Endothelial cell of umbilical vein (primary cell): Measurements from ENCODE around the gene TOM1. TPM values are rescaled to one million over a fixed set of nuclear protein-coding genes. Genes with fewer than 3 reads are reported as not detected.

Experiments
- BruUV-seq: library from RNA; stranded (reverse); fragments of 400-500 nt; replicated peaks from 2 replicates; lab custom pipeline; 2021; lab: Mats Ljungman, UMichigan
- CTCF ChIA-PET: fragments of 300-600, 350-600 bp; sonication (Branson Sonifier 250); formaldehyde crosslinking; loops from one replicate; lab custom pipeline; 2021; ENCODE audit warnings: antibody characterized with exemption, inconsistent platforms; lab: Charles Lee
- POLR2A ChIA-PET: fragments of 300-600, 350-600 bp; sonication (Branson Sonifier 250); formaldehyde crosslinking; loops from one replicate; lab custom pipeline; 2021; ENCODE audit warnings: antibody characterized with exemption, inconsistent platforms; lab: Charles Lee
- DNase-seq: peaks from one replicate; pipeline ENCODE4 v3.0.0-alpha.2; 2011; ENCODE audit warnings: low read depth, low spot score
- FAIRE-seq: peaks from 2 replicates; lab custom pipeline; 2011; peaks lifted over from hg19 to GRCh38; lab: Jason Lieb, UNC
- H2AFZ ChIP-seq: 2 replicates; pipeline ENCODE4 v1.6.0; 2012; ENCODE audit warnings: low read depth, low read length, control low read depth, inconsistent platforms
- H3K27ac ChIP-seq: 2 replicates; pipeline ENCODE4 v1.5.1; 2011; ENCODE audit warnings: low read depth, mild to moderate bottlenecking, control low read depth, low read length, moderate library complexity; ENCODE audit not compliant: insufficient read depth
- H3K27me3 ChIP-seq, 2 experiments: 2 replicates each; pipeline versions ENCODE4 v1.6.0 to v1.6.1; 2011; ENCODE audit warnings: low read length in 2 of 2, mixed read lengths in 1 of 2; ENCODE audit not compliant: control insufficient read depth in 2 of 2, insufficient read depth in 2 of 2
- H3K36me3 ChIP-seq, 2 experiments: 2 replicates in 1 of 2; 3 replicates in 1 of 2; pipeline ENCODE4 v1.5.1; 2011; ENCODE audit warnings: low read length in 2 of 2, mild to moderate bottlenecking in 1 of 2, moderate library complexity in 1 of 2; ENCODE audit not compliant: control insufficient read depth in 2 of 2, insufficient read depth in 2 of 2; ENCODE audit errors: extremely low read depth in 1 of 2
- H3K4me1 ChIP-seq: 3 replicates; pipeline ENCODE4 v1.5.1; 2011; ENCODE audit warnings: mild to moderate bottlenecking, low read length; ENCODE audit not compliant: control insufficient read depth, insufficient read depth; ENCODE audit errors: extremely low read depth
- H3K4me2 ChIP-seq: 2 replicates; pipeline ENCODE4 v1.6.1; 2011; ENCODE audit warnings: low read length, control low read depth, mixed read lengths; ENCODE audit not compliant: insufficient read depth
- H3K4me3 ChIP-seq, 3 experiments: fragments of 200-600 bp in 1 of 3; sonication (generic), shearing (Covaris generic) in 1 of 3; replicated peaks in 1 of 3; 2 replicates each; pipeline ENCODE4 v1.5.1; 2011 to 2016; ENCODE audit warnings: control low read depth in 3 of 3, low read length in 3 of 3, mild to moderate bottlenecking in 2 of 3, inconsistent platforms in 1 of 3, low read depth in 1 of 3, moderate library complexity in 1 of 3; ENCODE audit not compliant: insufficient read depth in 1 of 3
- H3K79me2 ChIP-seq: 2 replicates; pipeline ENCODE4 v1.6.0; 2012; ENCODE audit warnings: low read length, inconsistent platforms; ENCODE audit not compliant: control insufficient read depth, insufficient read depth
- H3K9ac ChIP-seq: replicated peaks from 2 replicates; pipeline ENCODE3; 2011; ENCODE audit warnings: low read length, control low read depth; ENCODE audit not compliant: insufficient read depth; ENCODE audit errors: extremely low read depth
- H3K9me1 ChIP-seq: replicated peaks from 3 replicates; pipeline ENCODE4 v1.6.0; 2011; ENCODE audit warnings: mild to moderate bottlenecking, low read length; ENCODE audit not compliant: control insufficient read depth, insufficient read depth; ENCODE audit errors: extremely low read depth
- H3K9me3 ChIP-seq: replicated peaks from 2 replicates; pipeline ENCODE4 v1.5.1; 2012; ENCODE audit warnings: low read length, inconsistent platforms; ENCODE audit not compliant: control insufficient read depth, insufficient read depth
- H4K20me1 ChIP-seq: replicated peaks from 2 replicates; pipeline ENCODE3; 2011; ENCODE audit warnings: mild to moderate bottlenecking, low read length; ENCODE audit not compliant: control insufficient read depth, insufficient read depth; ENCODE audit errors: extremely low read depth
- CTCF ChIP-seq, 2 donors: IDR thresholded peaks; 1 replicate in 1 of 2; 2 replicates in 1 of 2; pipeline ENCODE4 v1.5.1; 2011; ENCODE audit warnings: low read length in 2 of 2, mild to moderate bottlenecking in 2 of 2, moderate library complexity in 2 of 2, control low read depth in 1 of 2, inconsistent platforms in 1 of 2, low read depth in 1 of 2; ENCODE audit not compliant: insufficient read depth in 1 of 2; ENCODE audit errors: extremely low read depth in 1 of 2
- EZH2 ChIP-seq: IDR thresholded peaks from 2 replicates; pipeline ENCODE4 v1.6.1; 2012; ENCODE audit warnings: borderline replicate concordance, low read depth, mild to moderate bottlenecking, moderate library complexity, low read length, inconsistent platforms; ENCODE audit not compliant: severe bottlenecking
- FOS ChIP-seq: IDR thresholded peaks from 2 replicates; pipeline ENCODE4 v1.6.1; 2011; ENCODE audit warnings: mild to moderate bottlenecking, low read length, moderate library complexity, borderline replicate concordance; ENCODE audit not compliant: insufficient read depth
- GATA2 ChIP-seq: IDR thresholded peaks from 2 replicates; pipeline ENCODE4 v1.7.0; 2011; ENCODE audit warnings: low read depth, mild to moderate bottlenecking, moderate library complexity, mixed read lengths, low read length; ENCODE audit not compliant: insufficient read length, insufficient read depth
- JUN ChIP-seq: IDR thresholded peaks from 2 replicates; pipeline ENCODE4 v1.6.1; 2011; ENCODE audit warnings: borderline replicate concordance, low read depth; ENCODE audit not compliant: insufficient read length, insufficient read depth
- MAX ChIP-seq: IDR thresholded peaks from 2 replicates; pipeline ENCODE4 v1.6.1; 2011; ENCODE audit not compliant: insufficient read depth, insufficient read length
- MYC ChIP-seq: IDR thresholded peaks from one replicate; pipeline ENCODE4 v1.6.1; 2011; ENCODE audit warnings: mild to moderate bottlenecking, low read depth, low read length
- POLR2A ChIP-seq: IDR thresholded peaks from 2 replicates; pipeline ENCODE4 v1.6.1; 2012; ENCODE audit warnings: low read depth, mild to moderate bottlenecking, control low read depth, low read length
- POLR2AphosphoS5 ChIP-seq: IDR thresholded peaks from 2 replicates; pipeline ENCODE4 v1.6.1; 2012; ENCODE audit warnings: low read depth, mild to moderate bottlenecking, control low read depth, low read length, moderate library complexity; ENCODE audit not compliant: insufficient read depth
- dilution Hi-C: fragments of 300-500 bp; cut with MboI; formaldehyde crosslinking; loops from one replicate; pipeline ENCODE4 v1.15.0; 2019; ENCODE audit warnings: low sequenced_read_pairs; ENCODE audit not compliant: extremely low pct_ligation_motif_present
- intact Hi-C: fragments of 100-400 bp; cut with micrococcal nuclease; formaldehyde crosslinking; loops from one replicate; pipeline ENCODE4 v1.10.0; 2022
- polyA plus RNA-seq, 4 experiments: library from polyadenylated mRNA; depleted of rRNA in 3 of 4; stranded (reverse) in 3 of 4; unstranded in 1 of 4; fragments of >200 nt; gene quantifications; 2 replicates each; pipeline versions ENCODE4 v1.2.1 to v1.2.3, GENCODE V29; 2011 to 2012; ENCODE audit warnings: missing spikeins in 1 of 4
- total RNA-seq: library from RNA; stranded (reverse); gene quantifications from 2 replicates; pipeline ENCODE4 v1.2.3, GENCODE V29; 2021

The TOM1 gene
- total and polyA plus RNA-seq, 2 donors (not counting 3 experiments of a cell fraction or from before 2014, with no cell fraction given) = 36.4 to 74.4 TPM

- POLR2A ChIA-PET = no interaction called here
- FAIRE-seq = no peak
- H3K27ac ChIP-seq = no peak overlapping the region
Measured at GRCh38 chr22:35334004-35334403, 34.3 kb downstream of the TOM1 start.

More at GRCh38 chr22:35334004-35334403, 34.3 kb downstream of the TOM1 start:
- CTCF ChIA-PET = no interaction called here
- no peak overlapping the region for H3K4me2 ChIP-seq
- peaks cover 15% of the 10 kb centered on the region for H3K4me1 ChIP-seq
- no peak for DNase-seq
- no peak overlapping the region for H2AFZ ChIP-seq
- no peaks in the 10 kb centered on the region for H3K9me3 ChIP-seq
- no peaks in the 10 kb centered on the region for H4K20me1 ChIP-seq
- H3K36me3 ChIP-seq = peaks cover 2 to 50% of the 10 kb centered on the region in 2 experiments
- intact Hi-C loops (no loop called here), dilution Hi-C loops (no loop called here)
- H3K79me2 ChIP-seq = no peaks in the 10 kb centered on the region
- no TSS peak for BruUV-seq
- no peak overlapping the region for H3K9ac ChIP-seq
- H3K27me3 ChIP-seq = no peaks in the 10 kb centered on the region
- no peaks in the 10 kb centered on the region for H3K9me1 ChIP-seq
- H3K4me3 ChIP-seq = no peak overlapping the region
- TF ChIP-seq POLR2A (no peak), CTCF (IDR thresholded peaks at IDR 0.05; ENCODE audit: extremely low read depth in 1 of 2, insufficient read depth in 1 of 2, low read depth in 1 of 2, low read length in 2 of 2) (no peak), MAX (no peak), FOS (no peak), MYC (no peak), EZH2 (no peak), JUN (no peak), POLR2AphosphoS5 (no peak), GATA2 (no peak)
